Measurements from ENCODE around the gene MAP3K3.

The MAP3K3 gene

GRCh38 chr17:63598281-63598680 is 23.9 kb upstream of the MAP3K3 start:
- Histone ChIP-seq H3K27ac (no peak overlapping the region), H3K27me3 (ENCODE audit: insufficient read depth, low read depth, severe bottlenecking) (no peaks in the 10 kb centered on the region), H3K4me3 (ENCODE audit: low read depth, low read length) (no peak overlapping the region), H3K36me3 (peaks cover 17% of the 10 kb centered on the region), H3K9me3 (ENCODE audit: severe bottlenecking) (no peaks in the 10 kb centered on the region)
- DNase-seq: no peak
- TF ChIP-seq CTCF (IDR thresholded peaks at IDR 0.05; ENCODE audit: low read depth, low read length): no peak

GRCh38 chr17:63600569-63601438 is 21.4 kb upstream of the MAP3K3 start, which contains the start of gene TACO1:
TSS of gene TACO1 (plus strand) at chr17:63600895. CDS start at chr17:63601084, 189 bp downstream.
- Histone ChIP-seq H3K9me3 (ENCODE audit: severe bottlenecking) (no peaks in the 10 kb centered on the region), H3K27ac (peak within 1 kb of the TSS; percentile 97), H3K27me3 (ENCODE audit: insufficient read depth, low read depth, severe bottlenecking) (no peaks in the 10 kb centered on the region), H3K4me3 (ENCODE audit: low read depth, low read length) (peak within 1 kb of the TSS; percentile 77), H3K36me3 (peaks cover 33% of the 10 kb centered on the region)
- DNase-seq: peak; percentile 95
- no peak for TF ChIP-seq CTCF (IDR thresholded peaks at IDR 0.05; ENCODE audit: low read depth, low read length)

- H3K27ac ChIP-seq: peak overlapping the region; percentile 97
These were observed 20.5 kb upstream of the MAP3K3 start for GRCh38 chr17:63601439-63602371.

GRCh38 chr17:63609816-63610573 is 12.2 kb upstream of the MAP3K3 start:
- no peak for TF ChIP-seq CTCF (IDR thresholded peaks at IDR 0.05; ENCODE audit: low read depth, low read length)
- no peak for DNase-seq
- Histone ChIP-seq H3K9me3 (ENCODE audit: severe bottlenecking) (no peaks in the 10 kb centered on the region), H3K27me3 (ENCODE audit: insufficient read depth, low read depth, severe bottlenecking) (no peaks in the 10 kb centered on the region), H3K4me3 (ENCODE audit: low read depth, low read length) (no peak overlapping the region), H3K36me3 (peaks cover 37% of the 10 kb centered on the region), H3K27ac (no peak overlapping the region)

More at GRCh38 chr17:63601439-63602371, 20.5 kb upstream of the MAP3K3 start:
- Histone ChIP-seq H3K4me3 (ENCODE audit: low read depth, low read length) (peak overlapping the region; percentile 77), H3K9me3 (ENCODE audit: severe bottlenecking) (no peaks in the 10 kb centered on the region), H3K36me3 (peaks cover 42% of the 10 kb centered on the region), H3K27me3 (ENCODE audit: insufficient read depth, low read depth, severe bottlenecking) (no peaks in the 10 kb centered on the region)
- no peak for TF ChIP-seq CTCF (IDR thresholded peaks at IDR 0.05; ENCODE audit: low read depth, low read length)
- DNase-seq: peak; percentile 73

- no peaks in the 10 kb centered on the region for H3K27me3 ChIP-seq (ENCODE audit: insufficient read depth, low read depth, severe bottlenecking)
- no peaks in the 10 kb centered on the region for H3K9me3 ChIP-seq (ENCODE audit: severe bottlenecking)
- no peak for TF ChIP-seq CTCF (IDR thresholded peaks at IDR 0.05; ENCODE audit: low read depth, low read length)
- no peak for DNase-seq
- H3K4me3 ChIP-seq (ENCODE audit: low read depth, low read length): no peak overlapping the region
- peaks cover 29% of the 10 kb centered on the region for H3K36me3 ChIP-seq
- H3K27ac ChIP-seq: no peak overlapping the region
These were observed 11.4 kb upstream of the MAP3K3 start for GRCh38 chr17:63610854-63611253.
